Measurements from ENCODE around the gene BRD3. TPM values are rescaled to one million over a fixed set of nuclear protein-coding genes. Genes with fewer than 3 reads are reported as not detected.

The BRD3 gene
- polyA plus RNA-seq, 12 donors, result 45.4 to 418 (median 64.9) TPM

- no peak for DNase-seq
These were observed 42.0 kb downstream of the BRD3 start for GRCh38 chr9:134025606-134026541.

GRCh38 chr9:134024828-134025605 lies 42.8 kb downstream of the BRD3 start, which contains the start of gene BRD3OS:
TSS of gene BRD3OS (plus strand) at chr9:134025481. CDS start at chr9:134026748, 1,267 bp downstream.
- peak; percentile 97 for DNase-seq

- DNase-seq, result no peak
These were observed 43.5 kb downstream of the BRD3 start for GRCh38 chr9:134024214-134024792.

GRCh38 chr9:134014946-134015345 lies 52.9 kb downstream of the BRD3 start:
- no peak for DNase-seq

- DNase-seq, result no peak
These were observed 56.4 kb downstream of the BRD3 start for GRCh38 chr9:134011401-134011800.

- DNase-seq, result no peak
These were observed 57.3 kb downstream of the BRD3 start for GRCh38 chr9:134010310-134011173.

GRCh38 chr9:134007571-134007970 lies 60.3 kb downstream of the BRD3 start:
- DNase-seq, result no peak

GRCh38 chr9:134007150-134007549 lies 60.7 kb downstream of the BRD3 start:
- DNase-seq, result no peak

- DNase-seq, result no peak
These were observed 62.4 kb downstream of the BRD3 start for GRCh38 chr9:134005381-134005780.

- DNase-seq, result no peak
These were observed 62.9 kb downstream of the BRD3 start for GRCh38 chr9:134004881-134005280.

- no peak for DNase-seq
These were observed 63.5 kb downstream of the BRD3 start for GRCh38 chr9:134004131-134004873.

- DNase-seq, result no peak
These were observed 64.6 kb downstream of the BRD3 start for GRCh38 chr9:134003237-134003636.

GRCh38 chr9:134002796-134003195 lies 65.0 kb downstream of the BRD3 start:
- DNase-seq, result no peak

GRCh38 chr9:133999851-134000265 lies 68.0 kb downstream of the BRD3 start:
- DNase-seq, result no peak

GRCh38 chr9:133998915-133999595 lies 68.8 kb downstream of the BRD3 start:
- no peak for DNase-seq

- DNase-seq, result no peak
These were observed 70.2 kb downstream of the BRD3 start for GRCh38 chr9:133997584-133997983.

GRCh38 chr9:133996531-133997520 lies 71.0 kb downstream of the BRD3 start:
- DNase-seq, result no peak
